Measurements from ENCODE around the gene ENDOV. TPM values are rescaled to one million over a fixed set of nuclear protein-coding genes. Genes with fewer than 3 reads are reported as not detected.
A peak's percentile ranks its signal among the peaks of the same experiment; 100 is the strongest.
"Not testable (repeated sequence)": the region's sequence is repeated elsewhere in the genome, so short reads cannot be mapped to it uniquely, and the experiment has no call there.

ENDOV gene
- total RNA-seq, 1 donor from 2014 or later = 26.2 TPM

DNA sequence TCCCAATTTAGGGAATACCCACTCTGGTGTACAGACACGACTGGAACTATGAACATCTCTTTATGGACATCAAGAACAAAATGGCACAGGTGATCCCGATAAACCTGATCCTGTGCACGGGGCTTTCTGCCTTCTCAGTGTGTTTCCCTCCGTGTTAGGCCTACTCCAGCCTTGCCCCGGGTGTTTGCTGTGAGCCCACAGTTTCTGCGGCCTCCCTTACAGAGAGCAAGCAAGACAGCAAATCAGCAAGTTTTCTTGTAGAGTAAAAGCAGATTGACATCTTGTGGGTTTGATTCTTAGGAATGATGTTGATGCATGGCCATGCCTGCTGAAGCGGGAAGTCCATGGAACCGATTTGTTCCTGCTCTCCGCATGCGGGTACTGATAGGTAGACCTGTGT lies 26.4 kb upstream of the ENDOV start:
- DNase-seq (ENCODE audit: low spot score) = no peak

DNA sequence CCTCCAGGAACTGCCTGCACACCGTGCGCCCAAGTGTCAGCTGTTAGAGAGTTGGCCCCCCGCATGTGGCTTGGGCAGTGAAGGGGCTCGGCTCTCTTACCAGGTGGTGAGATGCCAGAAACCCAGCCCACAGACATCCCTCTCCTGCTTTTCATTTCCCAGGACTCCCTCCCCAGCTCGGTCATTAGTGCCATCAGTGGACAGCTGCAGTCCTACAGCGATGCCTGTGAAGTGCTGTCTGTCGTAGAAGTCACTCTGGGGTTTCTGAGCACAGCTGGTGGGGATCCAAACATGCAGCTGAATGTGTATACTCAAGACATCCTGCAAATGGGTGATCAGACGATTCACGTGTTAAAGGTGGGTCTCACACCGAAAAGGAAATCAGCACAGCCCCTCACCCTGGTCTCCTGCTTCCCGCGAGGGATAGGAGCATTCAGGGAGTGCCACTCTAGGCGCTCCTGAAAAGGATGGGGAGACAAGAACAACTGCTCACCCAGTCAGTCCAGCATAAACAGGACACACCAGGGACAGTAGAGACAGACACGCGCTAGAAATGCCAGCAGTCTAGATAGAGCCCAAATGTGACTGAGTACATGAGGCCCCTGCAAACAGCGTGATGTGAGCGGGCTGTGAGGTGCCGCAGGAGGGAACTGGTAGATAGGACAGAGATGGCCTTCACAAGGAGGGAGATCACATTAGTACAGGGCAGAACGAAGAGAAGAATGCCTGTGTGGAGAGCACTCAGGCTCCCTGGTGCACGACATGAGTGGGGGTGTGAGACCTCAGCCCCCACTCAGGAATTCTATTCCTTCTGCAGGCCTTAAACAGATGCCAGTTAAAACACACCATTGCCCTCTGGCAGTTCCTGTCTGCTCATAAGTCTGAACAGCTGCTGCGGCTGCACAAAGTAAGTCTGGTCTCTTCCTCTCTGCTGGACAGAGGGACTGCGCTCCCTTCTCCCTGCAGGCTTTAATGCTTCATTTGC lies 25.7 kb upstream of the ENDOV start:
- no peak for DNase-seq (ENCODE audit: low spot score)

DNA sequence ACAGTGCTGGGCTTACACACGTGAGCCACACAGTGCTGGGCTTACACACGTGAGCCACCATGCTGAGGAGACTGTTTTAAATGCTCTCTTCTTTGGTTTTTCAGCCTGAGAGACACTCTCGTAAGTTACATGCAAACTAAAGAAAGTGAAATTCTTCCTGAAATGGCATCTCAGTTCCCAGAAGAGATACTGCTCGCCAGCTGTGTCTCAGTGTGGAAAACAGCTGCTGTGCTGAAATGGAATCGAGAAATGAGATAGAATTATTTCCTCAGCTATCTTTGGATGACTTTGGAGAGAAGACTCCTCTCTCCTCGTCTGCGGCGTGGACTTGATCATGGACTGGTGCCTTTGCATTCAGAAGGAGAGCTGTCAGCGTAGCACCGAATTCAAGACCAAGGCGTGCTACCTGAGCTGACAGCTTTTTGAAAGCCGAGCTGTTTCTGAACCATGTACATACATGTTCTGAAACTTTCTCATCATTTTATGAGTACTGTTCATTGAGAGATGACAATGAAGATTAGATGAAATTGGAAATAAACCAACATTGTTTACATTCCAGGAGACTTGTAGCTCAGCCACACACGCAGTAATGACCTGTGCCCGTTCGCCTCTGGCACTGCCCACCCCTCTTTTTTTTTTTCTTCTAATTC lies 21.6 kb upstream of the ENDOV start:
- no peak for DNase-seq (ENCODE audit: low spot score)

GRCh38 chr17:80393961-80394360 lies 21.0 kb upstream of the ENDOV start:
- DNase-seq (ENCODE audit: low spot score) = no peak

DNA sequence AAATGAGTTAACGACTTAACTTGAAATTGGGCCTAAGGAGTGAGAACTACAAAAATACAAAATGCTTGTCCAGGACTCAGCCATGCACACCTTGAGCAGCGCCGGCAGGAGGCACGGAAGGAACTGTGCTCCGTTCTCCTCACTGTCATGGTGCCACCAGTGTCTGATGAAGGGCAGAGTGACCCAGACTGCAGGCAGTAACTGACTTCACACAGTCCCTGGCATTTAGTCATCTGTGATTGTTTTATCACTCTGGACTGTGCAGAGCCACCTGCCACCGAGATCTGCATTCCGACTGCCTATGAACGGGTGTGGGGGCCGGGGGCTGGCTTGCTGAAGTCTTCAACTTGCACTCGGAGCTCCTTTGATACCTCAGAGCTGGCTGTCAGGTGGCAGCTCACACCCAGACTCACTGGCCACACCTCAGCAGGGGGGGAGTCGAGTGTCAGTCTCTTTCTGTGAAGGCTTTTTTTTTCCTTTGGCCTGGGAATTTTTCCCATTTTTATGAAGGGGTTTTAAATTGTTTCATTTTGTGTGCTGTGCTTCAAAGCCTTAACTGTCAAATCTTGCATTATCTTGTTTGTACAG lies 20.2 kb upstream of the ENDOV start:
- no peak for DNase-seq (ENCODE audit: low spot score)

DNA sequence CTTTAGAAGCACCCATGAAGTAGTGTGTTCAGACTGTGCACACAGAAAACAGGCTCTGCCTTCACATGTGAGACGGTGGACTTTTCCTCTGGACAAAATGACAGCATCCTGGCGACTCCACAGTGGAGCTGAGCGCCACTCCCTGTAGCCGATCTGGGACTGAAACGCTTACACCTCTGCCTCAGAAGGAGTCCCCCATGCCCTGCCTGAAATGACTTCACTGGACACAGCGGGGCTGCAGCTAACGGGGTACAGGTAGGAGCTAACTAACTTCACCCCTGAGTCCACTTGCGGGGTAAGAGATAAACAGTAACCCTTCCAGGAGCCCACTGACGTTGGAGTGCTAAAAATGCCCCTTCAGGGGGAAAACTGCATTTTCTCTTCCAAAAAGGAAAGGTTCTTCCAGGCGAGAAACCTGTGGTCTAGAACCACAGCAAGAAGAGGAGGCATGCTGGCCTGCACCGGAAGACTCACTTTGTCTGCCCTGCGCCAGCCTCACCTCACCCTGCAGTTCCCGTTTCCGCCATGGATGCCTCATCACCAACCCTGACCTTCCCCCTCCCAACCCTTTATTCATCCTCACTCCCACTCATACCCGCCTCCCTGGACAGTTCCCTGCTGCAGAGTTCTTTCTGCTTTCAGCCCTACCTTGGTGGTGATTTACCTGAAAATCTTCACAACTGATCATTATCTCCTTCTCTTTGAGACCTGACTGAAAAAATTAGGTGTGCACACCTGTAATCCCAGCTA lies 19.4 kb upstream of the ENDOV start:
- no peak for DNase-seq (ENCODE audit: low spot score)

DNA sequence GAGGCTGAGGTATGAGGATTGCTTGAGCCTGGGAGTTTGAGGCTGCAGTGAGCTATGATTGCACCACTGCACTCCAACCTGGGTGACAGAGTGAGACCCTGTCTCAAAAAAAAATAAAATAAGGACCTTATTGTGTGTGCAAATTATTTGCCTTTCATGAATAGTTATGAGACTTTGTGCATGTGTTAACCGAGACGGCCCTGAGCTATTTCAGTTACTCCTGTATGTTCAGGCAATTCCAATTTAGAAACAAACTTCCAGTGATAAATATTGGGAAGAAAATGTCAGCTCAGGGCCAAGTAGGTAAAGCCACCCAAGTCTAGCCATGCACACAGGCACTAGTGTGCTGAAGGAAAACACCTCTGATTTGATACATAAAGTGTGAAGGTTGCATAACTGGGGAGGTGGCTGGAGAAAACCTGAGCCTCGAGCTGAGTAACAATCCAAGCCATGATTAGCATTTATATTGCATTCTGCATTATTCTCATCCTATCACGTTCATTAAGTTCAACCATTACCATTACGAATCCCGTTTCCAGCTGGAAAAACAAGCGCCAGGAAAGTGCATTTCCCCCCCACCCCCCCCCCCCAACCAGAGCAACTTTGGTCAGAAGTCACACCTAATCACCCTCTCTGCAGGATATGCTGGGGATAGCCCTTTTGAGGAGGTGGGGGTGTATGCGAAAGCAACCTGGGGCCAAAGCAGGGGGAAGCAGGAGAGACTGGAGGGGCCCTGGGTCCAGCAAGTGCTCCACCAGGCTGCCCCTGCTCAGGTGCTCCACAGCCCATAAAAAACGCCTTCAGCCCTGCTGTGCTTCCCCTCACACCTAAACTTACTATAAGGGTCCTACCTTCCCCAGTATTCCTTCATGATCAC lies 18.6 kb upstream of the ENDOV start:
- no peak for DNase-seq (ENCODE audit: low spot score)

DNA sequence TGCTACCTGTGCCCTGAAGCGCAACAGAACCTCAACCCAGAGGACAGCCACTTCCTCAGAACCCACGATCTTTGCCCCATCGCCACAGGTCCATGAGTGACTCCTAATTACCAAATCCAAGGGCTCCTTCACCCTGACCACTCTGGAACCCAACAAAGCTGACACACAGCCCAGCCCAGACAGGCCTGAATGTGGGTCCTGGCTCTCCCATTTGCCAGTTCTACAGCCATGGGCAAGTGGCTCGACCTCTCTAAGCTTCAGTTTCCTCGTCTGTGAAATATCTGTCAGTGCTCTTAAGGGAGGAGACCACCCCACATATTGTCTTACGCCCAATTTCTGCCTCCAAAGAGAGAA lies 18.0 kb upstream of the ENDOV start:
- DNase-seq (ENCODE audit: low spot score) = no peak

DNA sequence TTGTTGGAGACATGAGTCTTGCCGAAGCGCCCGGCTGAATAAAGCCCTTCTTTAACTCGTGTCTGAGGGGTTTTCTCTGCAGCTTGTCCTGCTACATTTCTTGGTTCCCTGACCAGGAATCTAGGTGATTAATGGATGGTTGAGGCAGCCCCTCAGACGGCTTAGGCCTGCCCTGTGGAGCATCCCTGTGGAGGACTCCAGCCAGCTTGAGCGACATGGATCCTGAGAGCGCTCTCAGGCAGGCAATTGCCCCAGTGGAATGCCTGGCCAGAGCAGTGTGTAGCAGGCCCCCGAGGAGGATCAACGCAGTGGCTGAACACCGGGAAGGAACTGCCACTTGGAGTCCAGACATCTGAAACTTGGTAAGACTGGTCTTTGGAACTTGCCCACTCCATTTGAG lies 17.3 kb upstream of the ENDOV start:
- no peak for DNase-seq (ENCODE audit: low spot score)

DNA sequence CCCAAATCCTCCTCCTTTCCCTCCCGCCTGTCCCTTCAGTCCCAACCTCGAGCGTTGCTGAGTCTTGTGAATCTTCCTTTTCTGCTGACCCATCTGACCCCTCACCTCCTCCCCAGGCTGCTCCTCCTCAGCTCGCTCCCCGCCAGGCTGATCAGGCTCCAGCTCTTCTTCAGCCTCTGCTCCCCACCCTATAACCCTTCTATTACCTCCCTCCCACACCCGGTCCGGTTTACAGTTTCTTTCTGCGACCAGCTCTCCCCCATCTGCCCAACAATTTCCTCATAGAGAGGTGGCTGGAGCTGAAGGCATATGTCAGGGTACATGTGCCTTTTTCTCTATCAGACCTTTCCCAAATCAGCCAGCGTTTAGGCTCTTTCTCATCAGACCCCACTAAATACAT lies 13.9 kb upstream of the ENDOV start:
- not testable (repeated sequence) for DNase-seq (ENCODE audit: low spot score)

GRCh38 chr17:80402102-80402501 lies 12.9 kb upstream of the ENDOV start:
- DNase-seq (ENCODE audit: low spot score) = not testable (repeated sequence)

DNA sequence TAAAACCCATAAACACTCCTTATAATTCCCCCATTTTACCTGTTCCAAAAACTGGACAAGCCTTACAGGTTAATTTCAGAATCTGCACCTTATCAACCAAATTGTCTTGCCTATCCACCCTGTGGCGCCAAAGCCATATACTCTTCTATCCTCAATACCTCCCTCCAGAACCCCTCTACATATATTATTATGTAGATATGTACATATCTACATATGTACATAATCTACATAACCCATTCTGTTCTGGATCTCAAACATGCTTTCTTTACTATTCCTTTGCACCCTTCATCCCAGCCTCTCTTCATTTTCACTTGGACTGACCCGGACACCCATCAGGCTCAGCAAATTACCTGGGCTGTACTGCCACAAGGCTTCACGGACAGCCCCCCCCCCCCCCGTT lies 12.0 kb upstream of the ENDOV start:
- DNase-seq (ENCODE audit: low spot score) = no peak

DNA sequence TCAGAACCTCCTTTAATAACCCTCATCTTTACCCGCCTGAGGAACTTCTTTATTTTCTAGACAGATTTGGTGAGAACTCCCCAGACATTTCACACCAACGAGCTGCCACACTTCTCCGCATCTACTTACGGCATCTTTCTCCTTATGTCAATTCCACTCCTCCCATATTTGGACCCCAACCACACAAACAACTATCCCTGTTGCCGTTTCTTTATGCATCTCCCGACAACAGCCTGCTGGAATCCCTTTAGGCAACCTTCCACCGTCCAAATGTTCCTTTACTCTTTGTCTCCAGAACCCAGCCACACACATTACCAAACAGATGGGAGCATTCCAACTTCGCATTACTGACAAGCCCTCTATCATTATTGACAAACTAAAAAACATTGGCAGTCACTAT lies 8.8 kb upstream of the ENDOV start:
- no peak for DNase-seq (ENCODE audit: low spot score)

GRCh38 chr17:80407917-80408316 lies 7.0 kb upstream of the ENDOV start:
- not testable (repeated sequence) for DNase-seq (ENCODE audit: low spot score)

GRCh38 chr17:80408872-80409271 lies 6.1 kb upstream of the ENDOV start:
- DNase-seq (ENCODE audit: low spot score) = peak; percentile 44

DNA sequence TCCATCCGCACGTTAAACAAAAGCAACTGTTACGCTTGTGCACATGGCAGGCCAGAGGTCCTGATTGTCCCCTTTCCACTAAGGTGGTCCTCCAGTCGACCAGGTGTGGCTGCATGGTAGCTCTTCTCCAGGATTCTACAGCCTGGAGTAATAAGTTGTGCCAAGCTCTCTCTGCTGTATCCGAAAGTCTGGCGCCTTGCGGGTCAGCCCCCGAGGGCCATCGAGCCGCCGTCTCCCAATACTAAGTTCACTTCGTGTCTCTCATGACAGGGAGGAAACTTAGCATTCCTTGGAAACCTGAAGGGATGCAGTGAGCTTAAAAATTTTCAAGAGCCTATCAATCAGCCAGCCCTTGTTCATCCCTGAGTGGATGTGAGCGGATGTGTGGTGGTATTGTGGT lies 5.3 kb upstream of the ENDOV start:
- no peak for DNase-seq (ENCODE audit: low spot score)

DNA sequence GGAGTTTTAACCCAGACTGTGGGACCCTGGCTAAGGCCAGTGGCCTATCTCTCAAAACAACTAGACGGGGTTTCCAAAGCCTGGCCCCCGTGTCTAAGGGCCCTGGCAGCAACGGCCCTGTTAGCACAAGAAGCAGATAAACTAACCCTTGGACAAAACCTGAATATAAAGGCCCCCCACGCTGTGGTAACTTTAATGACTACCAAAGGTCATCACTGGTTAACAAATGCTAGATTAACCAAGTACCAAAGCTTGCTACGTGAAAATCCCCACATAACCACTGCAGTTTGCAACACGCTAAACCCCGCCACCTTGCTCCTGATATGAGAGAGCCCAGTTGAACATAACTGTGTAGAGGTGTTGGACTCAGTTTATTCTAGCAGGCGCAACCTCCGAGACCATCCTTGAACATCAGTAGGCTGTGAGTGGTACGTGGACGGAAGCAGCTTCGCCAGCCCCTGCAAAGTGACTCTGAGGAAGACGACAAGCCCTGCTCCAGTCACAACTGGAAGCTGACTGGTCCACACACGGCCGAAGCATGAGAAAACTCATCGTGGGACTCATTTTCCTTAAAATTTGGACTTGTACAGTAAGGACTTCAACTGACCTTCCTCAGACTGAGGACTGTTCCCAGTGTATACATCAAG lies 4.4 kb upstream of the ENDOV start:
- not testable (repeated sequence) for DNase-seq (ENCODE audit: low spot score)

DNA sequence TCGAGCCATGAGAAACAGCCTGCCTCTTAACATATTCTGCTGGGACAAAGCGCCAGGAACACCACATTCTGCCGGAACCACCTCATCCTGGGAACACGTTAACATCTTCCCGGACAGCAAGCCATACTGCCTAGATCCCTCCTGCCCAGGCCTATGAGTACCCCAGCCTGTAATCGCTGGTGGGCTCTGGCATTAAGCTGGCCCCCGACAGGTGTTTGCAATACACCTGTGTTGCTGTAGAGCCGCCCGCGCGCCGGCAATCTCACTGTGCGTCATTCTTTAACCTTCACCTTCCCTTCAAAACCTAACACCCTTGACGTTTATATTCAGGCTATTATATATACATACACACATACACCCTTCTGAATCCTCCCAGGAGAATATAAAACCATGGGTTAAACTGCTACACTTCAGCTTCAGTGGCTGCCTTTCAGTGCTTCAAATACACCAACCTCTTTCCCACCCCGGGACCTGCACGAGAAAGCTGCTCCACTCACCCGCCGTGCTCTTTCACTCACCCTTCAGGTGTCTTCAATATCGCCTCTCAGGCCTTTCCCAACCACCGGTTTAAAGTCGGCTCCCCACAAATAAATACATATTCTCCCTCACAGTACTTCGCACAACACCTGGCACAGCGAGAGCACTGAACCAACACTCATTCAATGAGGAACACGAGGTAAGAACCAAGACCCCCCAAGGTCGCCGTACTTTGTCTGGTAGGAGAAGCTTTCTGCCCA lies 1.0 kb upstream of the ENDOV start:
- DNase-seq (ENCODE audit: low spot score) = no peak

DNA sequence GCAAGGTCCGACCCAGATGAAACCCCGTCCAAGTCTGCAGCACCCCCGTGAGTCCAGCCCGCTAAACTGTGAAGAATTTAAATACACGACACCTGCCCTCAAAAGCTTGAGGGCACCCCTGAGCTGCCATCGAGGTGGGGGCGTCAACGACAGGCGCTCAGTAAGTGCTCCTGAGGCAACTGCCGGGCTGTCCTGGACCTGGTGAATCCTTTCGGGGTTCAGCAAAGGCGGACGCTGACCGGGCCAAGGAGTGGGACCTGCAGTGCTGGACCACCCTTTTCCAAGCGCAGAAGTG lies 512 bp upstream of the ENDOV start:
- no peak for DNase-seq (ENCODE audit: low spot score)

DNA sequence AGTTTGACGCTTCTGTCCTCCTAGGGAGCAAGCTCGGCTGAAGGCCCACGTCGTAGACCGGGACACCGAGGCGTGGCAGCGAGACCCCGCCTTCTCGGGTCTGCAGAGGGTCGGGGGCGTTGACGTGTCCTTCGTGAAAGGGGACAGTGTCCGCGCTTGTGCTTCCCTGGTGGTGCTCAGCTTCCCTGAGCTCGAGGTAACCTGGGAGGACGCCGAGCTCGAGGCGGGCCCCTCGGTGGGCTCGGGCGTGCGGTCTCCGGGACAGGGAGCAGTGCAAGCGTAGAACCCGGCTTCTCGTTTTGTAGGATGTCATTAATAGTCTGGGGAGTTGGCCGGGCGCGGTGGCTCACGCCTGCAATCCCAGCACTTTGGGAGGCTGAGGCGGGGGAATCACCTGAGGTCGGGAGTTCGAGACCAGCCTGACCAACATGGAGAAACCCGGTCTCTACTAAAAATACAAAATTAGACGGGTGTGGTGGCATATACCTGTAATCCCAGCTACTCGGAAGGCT lies 715 bp downstream of the ENDOV start:
- no peak for DNase-seq (ENCODE audit: low spot score)
